ENCODE data around the gene AKAP4.

GRCh38 chrX:50206753-50207152 lies 5.9 kb upstream of the AKAP4 start:
- TF ChIP-seq USF1 (IDR thresholded peaks at IDR 0.05; ENCODE audit: borderline replicate concordance, extremely low read length, insufficient read depth, low read depth, low read length) = no peak
- TF ChIP-seq CTCF (IDR thresholded peaks at IDR 0.05 in 2 of 3, conservative IDR thresholded peaks at IDR 0.05 in 1 of 3; ENCODE audit: control insufficient read depth in 2 of 3, extremely low read depth in 1 of 3, insufficient read depth in 1 of 3, low read depth in 3 of 3, low read length in 3 of 3) = no peak
- TF ChIP-seq PAX5 (IDR thresholded peaks at IDR 0.05; ENCODE audit: borderline replicate concordance, low read depth, low read length) = no peak
- TF ChIP-seq TCF12 (IDR thresholded peaks at IDR 0.05; ENCODE audit: low read depth, low read length) = no peak
- no peak for TF ChIP-seq MYC (IDR thresholded peaks at IDR 0.05; ENCODE audit: insufficient read depth, insufficient read length, insufficient replicate concordance, low read length, severe bottlenecking)
- TF ChIP-seq SP1 (IDR thresholded peaks at IDR 0.05; ENCODE audit: low read depth, low read length) = no peak
- TF ChIP-seq EP300 (IDR thresholded peaks at IDR 0.05; ENCODE audit: borderline replicate concordance in 1 of 2, control insufficient read depth in 1 of 2, low read depth in 2 of 2, low read length in 2 of 2) = no peak
